ENCODE measurements around the gene ARHGAP10.

DNA sequence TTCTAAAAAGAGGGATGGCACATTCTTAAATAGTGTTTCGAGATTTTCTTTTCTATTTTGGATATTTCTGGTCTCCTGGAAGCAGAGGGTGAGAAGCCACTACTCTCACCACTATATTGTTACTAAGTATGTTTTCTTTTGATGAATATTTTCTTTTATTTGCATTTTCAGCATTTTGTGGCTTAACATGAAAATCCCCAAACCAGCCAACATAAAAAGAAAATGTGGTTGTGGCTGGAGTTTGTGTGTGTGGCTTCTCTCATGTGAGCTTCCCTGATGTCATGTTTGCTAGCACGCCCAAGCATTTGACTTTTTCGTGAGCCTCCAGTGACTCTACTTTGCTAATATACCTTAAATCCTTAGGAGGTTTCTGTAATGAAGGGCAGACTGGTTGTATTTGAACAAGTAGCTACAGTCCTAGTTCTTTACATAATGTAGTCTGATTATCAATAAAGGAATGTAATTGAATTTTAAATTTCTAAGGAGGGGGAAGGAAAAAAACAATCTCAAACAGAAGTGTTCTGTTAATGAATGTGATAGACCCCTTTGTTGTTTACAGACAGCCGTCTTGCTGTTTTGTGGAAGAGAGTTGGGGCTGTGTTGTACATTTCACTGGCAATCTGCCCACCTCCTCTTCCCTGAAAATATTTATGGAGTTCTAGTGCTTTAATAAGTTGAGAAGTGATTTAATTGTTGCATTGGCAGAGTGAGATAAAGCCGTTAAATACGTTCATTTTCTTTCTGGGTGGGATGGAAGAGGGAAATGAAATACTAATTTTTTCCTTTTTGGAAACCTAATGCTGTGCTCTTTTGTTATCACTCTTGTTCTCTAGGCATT, 114.6 kb downstream of the ARHGAP10 start:
- TF ChIP-seq, protein P1, sequence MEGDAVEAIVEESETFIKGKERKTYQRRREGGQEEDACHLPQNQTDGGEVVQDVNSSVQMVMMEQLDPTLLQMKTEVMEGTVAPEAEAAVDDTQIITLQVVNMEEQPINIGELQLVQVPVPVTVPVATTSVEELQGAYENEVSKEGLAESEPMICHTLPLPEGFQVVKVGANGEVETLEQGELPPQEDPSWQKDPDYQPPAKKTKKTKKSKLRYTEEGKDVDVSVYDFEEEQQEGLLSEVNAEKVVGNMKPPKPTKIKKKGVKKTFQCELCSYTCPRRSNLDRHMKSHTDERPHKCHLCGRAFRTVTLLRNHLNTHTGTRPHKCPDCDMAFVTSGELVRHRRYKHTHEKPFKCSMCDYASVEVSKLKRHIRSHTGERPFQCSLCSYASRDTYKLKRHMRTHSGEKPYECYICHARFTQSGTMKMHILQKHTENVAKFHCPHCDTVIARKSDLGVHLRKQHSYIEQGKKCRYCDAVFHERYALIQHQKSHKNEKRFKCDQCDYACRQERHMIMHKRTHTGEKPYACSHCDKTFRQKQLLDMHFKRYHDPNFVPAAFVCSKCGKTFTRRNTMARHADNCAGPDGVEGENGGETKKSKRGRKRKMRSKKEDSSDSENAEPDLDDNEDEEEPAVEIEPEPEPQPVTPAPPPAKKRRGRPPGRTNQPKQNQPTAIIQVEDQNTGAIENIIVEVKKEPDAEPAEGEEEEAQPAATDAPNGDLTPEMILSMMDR (IDR thresholded peaks at IDR 0.05; ENCODE audit: low read length) = no peak
- TF ChIP-seq EZH2phosphoT487 (IDR thresholded peaks at IDR 0.05; ENCODE audit: low read length) = no peak
- TF ChIP-seq EZH2 (optimal IDR thresholded peaks at IDR 0.05; ENCODE audit: low read depth, low read length) = no peak

Data from MM.1S (cell line).